Activated CD8-positive, alpha-beta T cell treated with anti-CD3 and anti-CD28 coated beads for 36 hours (primary cell): Measurements from ENCODE around the gene FZD2. TPM values are rescaled to one million over a fixed set of nuclear protein-coding genes. Genes with fewer than 3 reads are reported as not detected.

Source experiments
- ATAC-seq: fragments of 200-7000 bp; cut with Tn5 transposase; one replicate; pipeline ENCODE4 v1.10.0; 2021; ENCODE audit warnings: mild to moderate bottlenecking, moderate library complexity
- CTCF ChIA-PET: fragments of 350-600 bp; sonication (Branson Sonifier 250); formaldehyde crosslinking; loops from one replicate; lab custom pipeline; 2021; ENCODE audit warnings: antibody characterized with exemption; lab: Charles Lee
- POLR2A ChIA-PET: fragments of 350-600 bp; sonication (Branson Sonifier 250); formaldehyde crosslinking; loops from one replicate; lab custom pipeline; 2021; ENCODE audit warnings: antibody characterized with exemption; lab: Charles Lee
- DNase-seq: peaks from one replicate; pipeline ENCODE4 v3.0.0-alpha.2; 2020
- H3K27ac Mint-ChIP-seq: one replicate; pipeline ENCODE4 v1.8.0; 2021; ENCODE audit warnings: mild to moderate bottlenecking, mixed read lengths
- H3K27me3 Mint-ChIP-seq: one replicate; pipeline ENCODE4 v1.8.0; 2021; ENCODE audit warnings: mixed read lengths
- H3K36me3 Mint-ChIP-seq: one replicate; pipeline ENCODE4 v1.8.0; 2021; ENCODE audit warnings: low read depth, mixed read lengths
- H3K4me1 Mint-ChIP-seq: one replicate; pipeline ENCODE4 v1.8.0; 2021; ENCODE audit warnings: low read depth, mixed read lengths
- H3K4me3 Mint-ChIP-seq: one replicate; pipeline ENCODE4 v1.8.0; 2021; ENCODE audit warnings: mild to moderate bottlenecking, moderate library complexity, mixed read lengths
- H3K9me3 Mint-ChIP-seq: one replicate; pipeline ENCODE4 v1.8.0; 2021; ENCODE audit warnings: mixed read lengths
- intact Hi-C: fragments of 100-400 bp; cut with micrococcal nuclease; formaldehyde crosslinking; loops from one replicate; pipeline ENCODE4 v1.10.0; 2022
- total RNA-seq, 2 experiments: library from RNA; stranded (reverse); gene quantifications; one replicate each; pipeline ENCODE4 v1.2.3, GENCODE V29; 2021
- TF ChIP-seq, protein P1 (sequence below): fragments of 200-600 bp; IDR thresholded peaks from one replicate; pipeline ENCODE4 v1.8.0; 2022; ENCODE audit warnings: antibody characterized with exemption, mild to moderate bottlenecking

Gene FZD2
- total RNA-seq, 2 experiments from 2014 or later: 0.16 to 0.22 TPM

DNA sequence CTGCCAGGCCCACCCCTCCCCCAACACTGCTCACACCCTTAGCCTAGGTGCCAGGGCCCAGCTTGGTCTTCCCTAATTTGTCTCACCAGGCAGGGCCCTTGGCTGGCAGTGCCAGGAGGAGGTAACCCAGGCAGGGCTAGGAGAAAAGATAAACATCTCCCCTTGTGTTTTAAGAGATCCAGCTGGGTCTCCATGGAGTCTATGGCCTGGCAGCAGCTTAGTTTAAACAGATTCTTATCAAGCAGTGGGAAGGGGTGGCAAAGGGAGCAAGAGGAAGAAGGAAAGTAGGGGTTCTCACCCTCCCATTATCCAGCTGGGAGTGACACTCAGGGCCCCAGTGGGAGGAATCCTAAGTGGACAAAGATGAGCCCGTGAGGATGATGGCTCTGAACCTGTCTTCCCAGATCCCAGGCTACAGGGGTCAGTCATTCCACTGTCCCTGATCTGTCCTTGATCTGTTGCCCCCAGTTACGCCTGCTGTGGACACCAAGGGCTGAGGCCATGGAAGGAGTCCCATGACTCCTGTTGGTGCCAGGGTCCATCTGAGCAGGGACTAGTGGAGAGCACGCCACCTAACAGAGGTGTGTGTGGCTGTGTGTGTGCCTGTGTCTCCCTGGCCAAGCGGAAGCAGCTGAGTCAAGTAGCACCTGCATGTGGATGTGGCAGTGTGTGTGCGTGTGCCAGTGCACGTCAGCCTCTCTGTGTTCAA is 51.6 kb downstream of the FZD2 start:
- no peak for DNase-seq
- ChIA-PET POLR2A (no interaction called here), CTCF (interaction anchor here (3.8 kb wide), 1 partner anchor 76 kb away, joined by 9 read pairs; no protein-coding TSS in a partner anchor)
- ATAC-seq: no peak
- H3K27ac Mint-ChIP-seq: no peak overlapping the region
- TF ChIP-seq, protein P1, sequence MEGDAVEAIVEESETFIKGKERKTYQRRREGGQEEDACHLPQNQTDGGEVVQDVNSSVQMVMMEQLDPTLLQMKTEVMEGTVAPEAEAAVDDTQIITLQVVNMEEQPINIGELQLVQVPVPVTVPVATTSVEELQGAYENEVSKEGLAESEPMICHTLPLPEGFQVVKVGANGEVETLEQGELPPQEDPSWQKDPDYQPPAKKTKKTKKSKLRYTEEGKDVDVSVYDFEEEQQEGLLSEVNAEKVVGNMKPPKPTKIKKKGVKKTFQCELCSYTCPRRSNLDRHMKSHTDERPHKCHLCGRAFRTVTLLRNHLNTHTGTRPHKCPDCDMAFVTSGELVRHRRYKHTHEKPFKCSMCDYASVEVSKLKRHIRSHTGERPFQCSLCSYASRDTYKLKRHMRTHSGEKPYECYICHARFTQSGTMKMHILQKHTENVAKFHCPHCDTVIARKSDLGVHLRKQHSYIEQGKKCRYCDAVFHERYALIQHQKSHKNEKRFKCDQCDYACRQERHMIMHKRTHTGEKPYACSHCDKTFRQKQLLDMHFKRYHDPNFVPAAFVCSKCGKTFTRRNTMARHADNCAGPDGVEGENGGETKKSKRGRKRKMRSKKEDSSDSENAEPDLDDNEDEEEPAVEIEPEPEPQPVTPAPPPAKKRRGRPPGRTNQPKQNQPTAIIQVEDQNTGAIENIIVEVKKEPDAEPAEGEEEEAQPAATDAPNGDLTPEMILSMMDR: no peak
- no peak overlapping the region for H3K4me3 Mint-ChIP-seq
- no peaks in the 10 kb centered on the region for H3K36me3 Mint-ChIP-seq
- H3K27me3 Mint-ChIP-seq: peaks cover 8% of the 10 kb centered on the region
- no peaks in the 10 kb centered on the region for H3K4me1 Mint-ChIP-seq
- H3K9me3 Mint-ChIP-seq: no peaks in the 10 kb centered on the region
- intact Hi-C loops: no loop called here

DNA sequence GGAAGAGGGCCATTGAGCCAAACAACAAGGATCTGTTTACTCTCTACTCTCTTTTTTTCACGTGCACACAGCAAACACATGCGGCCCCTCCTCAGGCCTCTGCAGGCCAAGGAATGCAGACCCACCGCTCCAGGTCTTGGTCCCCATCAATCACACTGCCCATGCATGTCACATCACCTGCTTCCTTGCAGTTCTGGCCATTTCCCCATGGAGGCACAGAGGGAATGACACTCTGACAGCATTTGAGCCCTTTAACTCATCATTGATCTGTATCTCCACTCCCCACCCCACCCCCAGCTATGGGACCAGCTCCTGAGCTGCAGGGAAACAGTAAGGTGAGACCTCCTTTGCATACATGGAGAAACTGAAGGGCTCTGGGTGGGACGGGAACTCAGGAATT is 53.0 kb downstream of the FZD2 start:
- Mint-ChIP-seq H3K36me3 (no peaks in the 10 kb centered on the region), H3K9me3 (no peaks in the 10 kb centered on the region), H3K27me3 (peaks cover 12% of the 10 kb centered on the region), H3K4me1 (no peaks in the 10 kb centered on the region), H3K4me3 (no peak overlapping the region), H3K27ac (no peak overlapping the region)
- ATAC-seq: no peak
- intact Hi-C loops: no loop called here
- no peak for DNase-seq
- TF ChIP-seq, protein P1: no peak
- ChIA-PET POLR2A (interaction anchor here (0.6 to 1.0 kb wide), 2 partner anchors 9 to 569 kb away, joined by 3 read pairs; no protein-coding TSS in a partner anchor), CTCF (no interaction called here)

Other genes with a start within 250 kb of the FZD2 start
- gene RUNDC3A, start 248.9 kb upstream of the FZD2 start, total RNA-seq: under 1 TPM in 1 of 2 experiments, not detected in 1; 0.22 TPM
- gene SLC25A39, start 232.7 kb upstream of the FZD2 start, total RNA-seq: 100 to 1,000 TPM; 149 to 153 TPM
- 10 to 100 TPM; 34.8 to 35.5 TPM for gene GRN, start 212.2 kb upstream of the FZD2 start, total RNA-seq
- gene FAM171A2, start 193.6 kb upstream of the FZD2 start, total RNA-seq: under 1 TPM; 0.43 to 0.78 TPM
- gene ITGA2B, start 167.8 kb upstream of the FZD2 start, total RNA-seq: 1 to 10 TPM; 1.1 to 1.7 TPM
- 10 to 100 TPM; 34.0 to 36.8 TPM for gene GPATCH8, start 54.1 kb upstream of the FZD2 start, total RNA-seq
- gene MEIOC, start 99.0 kb downstream of the FZD2 start, total RNA-seq: under 1 TPM; 0.16 to 0.25 TPM
- gene CCDC43, start 132.3 kb downstream of the FZD2 start, total RNA-seq: 10 to 100 TPM; 29.6 to 34.5 TPM
- 10 to 100 TPM; 23.3 to 25.5 TPM for gene DBF4B, start 151.2 kb downstream of the FZD2 start, total RNA-seq
- under 1 TPM; 0.07 to 0.27 TPM for gene ADAM11, start 201.5 kb downstream of the FZD2 start, total RNA-seq